D721Med (cell line): ENCODE measurements around the gene GALP.
"Not testable (repeated sequence)": the region's sequence is repeated elsewhere in the genome, so short reads cannot be mapped to it uniquely, and the experiment has no call there.

Experiments
- DNase-seq: peaks from one replicate; pipeline ENCODE4 v3.0.0; 2011; ENCODE audit warnings: low spot score; ENCODE audit not compliant: insufficient read length
- FAIRE-seq: peaks from 2 replicates; lab custom pipeline; 2011; peaks lifted over from hg19 to GRCh38; lab: Jason Lieb, UNC
- CTCF ChIP-seq: IDR thresholded peaks from 2 replicates; pipeline ENCODE4 v1.5.1; 2012; ENCODE audit warnings: mild to moderate bottlenecking, control low read depth; ENCODE audit not compliant: insufficient read depth; ENCODE audit errors: missing control alignments

Gene GALP

DNA sequence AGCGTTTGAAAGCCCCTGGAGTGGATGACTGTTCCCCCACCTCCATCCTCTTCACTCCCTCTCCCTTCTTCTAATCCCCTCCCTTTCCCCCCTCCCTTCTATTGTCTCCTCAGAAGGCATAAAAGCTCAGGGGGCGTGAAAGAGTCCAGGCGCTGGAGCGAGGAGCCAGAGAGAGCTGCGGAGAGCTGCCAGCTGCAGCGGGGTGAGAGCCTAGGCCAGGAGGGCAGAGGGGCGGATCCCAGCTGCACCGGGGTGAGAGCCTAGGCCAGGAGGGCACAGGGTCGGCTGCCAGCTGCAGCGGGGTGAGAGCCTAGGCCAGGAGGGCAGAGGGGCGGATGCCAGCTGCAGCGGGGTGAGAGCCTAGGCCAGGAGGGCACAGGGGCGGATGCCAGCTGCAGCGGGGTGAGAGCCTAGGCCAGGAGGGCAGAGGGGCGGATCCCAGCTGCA lies at the start of gene GALP:
TSS of gene GALP (plus strand) at position 148 of the 447 bp plus-strand sequence. CDS start 1,101 bp downstream, outside the sequence.
- not testable (repeated sequence) for FAIRE-seq

GRCh38 chr19:56126983-56127780 lies 48.6 kb upstream of the GALP start:
- no peak for DNase-seq
- no peak for FAIRE-seq
- TF ChIP-seq CTCF: no peak

More for the DNA sequence above, at the start of gene GALP:
- not testable (repeated sequence) for DNase-seq

- FAIRE-seq (no peak), DNase-seq (no peak)
- TF ChIP-seq CTCF: no peak
Observed at GRCh38 chr19:56130006-56130405, 45.8 kb upstream of the GALP start.

- FAIRE-seq: no peak
- TF ChIP-seq CTCF: no peak
- no peak for DNase-seq
Observed at GRCh38 chr19:56131651-56132050, 44.2 kb upstream of the GALP start.

DNA sequence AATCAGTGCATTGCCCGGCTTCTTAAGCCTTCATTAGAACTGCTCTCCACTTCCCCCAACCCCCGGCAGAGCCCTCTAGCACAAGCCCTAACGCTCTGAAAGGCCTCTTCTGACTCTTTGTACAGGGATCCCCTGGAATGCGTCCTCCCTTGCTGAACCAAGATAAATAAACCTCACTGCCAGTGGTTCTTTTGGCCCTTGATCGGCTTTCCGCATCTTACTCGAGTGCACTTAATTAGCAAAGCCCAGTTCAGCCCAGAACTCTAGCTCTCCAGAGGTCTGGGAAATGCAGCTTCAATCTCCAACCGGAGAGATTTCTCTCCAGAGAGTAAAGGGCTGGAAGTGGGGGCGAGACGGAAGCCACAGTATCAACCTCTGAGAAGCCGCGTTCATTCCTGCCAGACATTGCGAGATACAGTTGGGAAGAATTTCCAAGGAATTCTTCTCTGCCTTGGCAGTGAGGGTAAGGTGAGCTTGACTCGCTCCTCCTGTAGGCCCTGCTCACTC lies 43.4 kb upstream of the GALP start:
- DNase-seq (no peak), FAIRE-seq (no peak)
- TF ChIP-seq CTCF: no peak

GRCh38 chr19:56133858-56134653 lies 41.8 kb upstream of the GALP start:
- FAIRE-seq (no peak), DNase-seq (no peak)
- TF ChIP-seq CTCF: no peak

DNA sequence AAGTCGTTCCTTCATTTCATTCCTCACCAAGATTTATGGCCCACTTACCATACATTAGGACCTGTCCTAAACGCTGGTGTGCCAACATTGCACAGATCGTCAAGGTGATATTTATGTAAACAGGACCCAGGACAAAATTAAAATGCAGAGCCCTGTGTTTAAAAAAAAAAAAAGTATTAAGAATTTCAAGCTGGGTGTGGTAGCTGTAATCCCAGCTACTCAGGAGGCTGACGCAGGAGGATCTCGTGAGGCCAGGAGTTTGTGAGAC lies 41.2 kb upstream of the GALP start:
- TF ChIP-seq CTCF: no peak
- no peak for FAIRE-seq
- no peak for DNase-seq
